Smooth muscle cell of trachea (primary cell): ENCODE measurements around the gene CRACR2A. TPM values are rescaled to one million over a fixed set of nuclear protein-coding genes. Genes with fewer than 3 reads are reported as not detected.

ENCODE experiments used
- total RNA-seq: library from RNA; depleted of rRNA; stranded (reverse); fragments of >200 nt; gene quantifications from 2 replicates; pipeline ENCODE4 v1.2.1, GENCODE V29; 2014

CRACR2A gene, protein sequence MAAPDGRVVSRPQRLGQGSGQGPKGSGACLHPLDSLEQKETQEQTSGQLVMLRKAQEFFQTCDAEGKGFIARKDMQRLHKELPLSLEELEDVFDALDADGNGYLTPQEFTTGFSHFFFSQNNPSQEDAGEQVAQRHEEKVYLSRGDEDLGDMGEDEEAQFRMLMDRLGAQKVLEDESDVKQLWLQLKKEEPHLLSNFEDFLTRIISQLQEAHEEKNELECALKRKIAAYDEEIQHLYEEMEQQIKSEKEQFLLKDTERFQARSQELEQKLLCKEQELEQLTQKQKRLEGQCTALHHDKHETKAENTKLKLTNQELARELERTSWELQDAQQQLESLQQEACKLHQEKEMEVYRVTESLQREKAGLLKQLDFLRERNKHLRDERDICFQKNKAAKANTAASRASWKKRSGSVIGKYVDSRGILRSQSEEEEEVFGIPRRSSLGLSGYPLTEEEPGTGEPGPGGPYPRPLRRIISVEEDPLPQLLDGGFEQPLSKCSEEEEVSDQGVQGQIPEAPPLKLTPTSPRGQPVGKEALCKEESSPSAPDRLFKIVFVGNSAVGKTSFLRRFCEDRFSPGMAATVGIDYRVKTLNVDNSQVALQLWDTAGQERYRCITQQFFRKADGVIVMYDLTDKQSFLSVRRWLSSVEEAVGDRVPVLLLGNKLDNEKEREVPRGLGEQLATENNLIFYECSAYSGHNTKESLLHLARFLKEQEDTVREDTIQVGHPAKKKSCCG
- total RNA-seq, result 13.1 and 15.0 TPM in 2 replicates

DNA sequence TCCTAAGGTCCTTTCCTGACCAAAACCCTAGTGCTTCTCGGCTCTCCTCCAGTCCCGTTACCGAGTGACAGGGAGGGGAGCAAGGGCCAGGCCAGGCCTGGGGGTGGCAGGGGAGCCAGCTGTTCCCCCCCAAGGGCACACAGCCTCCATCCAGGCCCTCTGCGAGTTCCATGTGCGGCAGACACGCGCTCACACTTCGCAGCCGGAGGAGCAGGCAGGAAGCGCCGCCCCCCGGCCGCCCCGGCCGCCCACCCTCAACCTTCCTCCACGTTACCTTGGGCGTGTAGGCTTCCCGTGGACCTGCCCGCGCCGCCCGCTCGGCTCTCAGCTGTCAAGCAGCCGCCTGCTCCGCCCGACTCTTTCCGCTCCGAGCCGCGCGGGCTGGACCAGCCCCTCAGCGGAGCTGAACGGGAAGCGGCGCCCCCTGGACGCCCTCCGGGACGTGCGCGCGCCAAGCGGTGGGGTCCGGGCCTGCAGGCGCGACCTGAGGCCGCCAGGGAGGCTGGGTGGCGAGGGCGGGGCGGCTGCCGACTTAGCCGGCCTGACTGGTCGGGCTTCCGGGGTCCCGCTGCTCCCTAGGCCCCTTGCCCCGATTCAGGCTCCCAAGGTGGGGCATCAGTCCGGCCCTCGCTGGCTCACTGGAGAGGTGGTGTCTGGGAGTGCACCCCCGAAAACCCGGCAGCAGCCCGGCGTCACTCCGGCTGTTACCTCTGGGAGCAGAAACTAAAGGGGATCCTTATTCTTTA lies at the start of gene CRACR2A:
TSS of gene CRACR2A (minus strand) at position 369 of the 746 bp plus-strand sequence. CDS start 56,110 bp downstream, outside the sequence.

Other genes with a start within 250 kb of the CRACR2A start
- 6.3 and 8.4 TPM in 2 replicates for gene PARP11, start 120.3 kb upstream of the CRACR2A start, total RNA-seq